ENCODE measurements around the gene SOX11. TPM values are rescaled to one million over a fixed set of nuclear protein-coding genes. Genes with fewer than 3 reads are reported as not detected.

SOX11 gene
- total RNA-seq, 2 experiments from 2014 or later = 7.7 to 13.0 TPM

- DNase-seq (ENCODE audit: low spot score) = peak; percentile 91
- ChIA-PET CTCF (ENCODE audit: unreplicated experiment) (no interaction called here), POLR2A (interaction anchor here (0.6 to 3.9 kb wide), 14 partner anchors 10 to 1967 kb away, joined by 3 to 29 read pairs (median 3); no protein-coding TSS in a partner anchor)
- no peaks in the 10 kb centered on the region for H3K36me3 ChIP-seq (ENCODE audit: insufficient read depth, low read length)
- H3K4me3 ChIP-seq (ENCODE audit: low read depth, low read length, poor library complexity, severe bottlenecking) = peak overlapping the region; percentile 74
- peaks cover 47% of the 10 kb centered on the region for H3K79me2 ChIP-seq (ENCODE audit: insufficient read depth, low read depth, low read length)
- H3K4me1 ChIP-seq (ENCODE audit: insufficient read depth, low read length, poor library complexity, severe bottlenecking) = peaks cover 36% of the 10 kb centered on the region
- TF ChIP-seq CTCF (conservative IDR thresholded peaks at IDR 0.05; ENCODE audit: low read length) (peak; percentile 32; the same call in 1 of the 2 replicates), EZH2phosphoT487 (IDR thresholded peaks at IDR 0.05; ENCODE audit: borderline replicate concordance, low read depth, low read length) (no peak)
- no peaks in the 10 kb centered on the region for H3K9me2 ChIP-seq (ENCODE audit: insufficient read depth, low read length)
- peak overlapping the region; percentile 94 for H3K4me2 ChIP-seq (ENCODE audit: low read length)
- H3K9me3 ChIP-seq (ENCODE audit: low read length) = no peaks in the 10 kb centered on the region
- intact Hi-C loops (cut with micrococcal nuclease; ENCODE audit: unreplicated experiment) = loop anchor here (1.0 to 5.0 kb wide), 5 partner anchors 614 to 1356 kb away; no protein-coding TSS in a partner anchor
- no peaks in the 10 kb centered on the region for H4K20me1 ChIP-seq (ENCODE audit: insufficient read depth, low read length)
- no TSS peak for BruUV-seq (replicated peaks)
- peak overlapping the region; percentile 94 for H3K27ac ChIP-seq (ENCODE audit: low read depth, low read length, poor library complexity, severe bottlenecking)
- no peak overlapping the region; the same call in 1 of the 2 replicates for H2AFZ ChIP-seq (ENCODE audit: low read length)
Observed at GRCh38 chr2:5695654-5696403, 3.6 kb downstream of the SOX11 start.

- H3K9me2 ChIP-seq (ENCODE audit: insufficient read depth, low read length) = no peaks in the 10 kb centered on the region
- ChIA-PET CTCF (ENCODE audit: unreplicated experiment) (no interaction called here), POLR2A (interaction anchor here (1.0 to 3.9 kb wide), 5 partner anchors 9 to 648 kb away, joined by 3 to 29 read pairs (median 6); no protein-coding TSS in a partner anchor)
- peak overlapping the region; percentile 74 for H3K4me3 ChIP-seq (ENCODE audit: low read depth, low read length, poor library complexity, severe bottlenecking)
- no peaks in the 10 kb centered on the region for H4K20me1 ChIP-seq (ENCODE audit: insufficient read depth, low read length)
- peak overlapping the region; percentile 94 for H3K27ac ChIP-seq (ENCODE audit: low read depth, low read length, poor library complexity, severe bottlenecking)
- intact Hi-C loops (cut with micrococcal nuclease; ENCODE audit: unreplicated experiment) = loop anchor here (1.0 to 5.0 kb wide), 5 partner anchors 614 to 1356 kb away; no protein-coding TSS in a partner anchor
- no TSS peak for BruUV-seq (replicated peaks)
- H2AFZ ChIP-seq (ENCODE audit: low read length) = no peak overlapping the region; the same call in 1 of the 2 replicates
- H3K4me1 ChIP-seq (ENCODE audit: insufficient read depth, low read length, poor library complexity, severe bottlenecking) = peaks cover 42% of the 10 kb centered on the region
- H3K9me3 ChIP-seq (ENCODE audit: low read length) = no peaks in the 10 kb centered on the region
- TF ChIP-seq CTCF (conservative IDR thresholded peaks at IDR 0.05; ENCODE audit: low read length) = 0 out of 2 replicates have a peak, but pooled peaks have one; percentile 3
- TF ChIP-seq EZH2phosphoT487 (IDR thresholded peaks at IDR 0.05; ENCODE audit: borderline replicate concordance, low read depth, low read length) = no peak
- H3K79me2 ChIP-seq (ENCODE audit: insufficient read depth, low read depth, low read length) = peaks cover 54% of the 10 kb centered on the region
- peak overlapping the region; percentile 94 for H3K4me2 ChIP-seq (ENCODE audit: low read length)
- H3K36me3 ChIP-seq (ENCODE audit: insufficient read depth, low read length) = peaks cover 5% of the 10 kb centered on the region
- DNase-seq (ENCODE audit: low spot score) = peak; percentile 86
Observed at GRCh38 chr2:5696404-5696944, 4.3 kb downstream of the SOX11 start.
